ENCODE results near the gene CSNK2A1. TPM values are rescaled to one million over a fixed set of nuclear protein-coding genes. Genes with fewer than 3 reads are reported as not detected.

The CSNK2A1 gene
- total RNA-seq, 1 donor from 2014 or later = 228 TPM

DNA sequence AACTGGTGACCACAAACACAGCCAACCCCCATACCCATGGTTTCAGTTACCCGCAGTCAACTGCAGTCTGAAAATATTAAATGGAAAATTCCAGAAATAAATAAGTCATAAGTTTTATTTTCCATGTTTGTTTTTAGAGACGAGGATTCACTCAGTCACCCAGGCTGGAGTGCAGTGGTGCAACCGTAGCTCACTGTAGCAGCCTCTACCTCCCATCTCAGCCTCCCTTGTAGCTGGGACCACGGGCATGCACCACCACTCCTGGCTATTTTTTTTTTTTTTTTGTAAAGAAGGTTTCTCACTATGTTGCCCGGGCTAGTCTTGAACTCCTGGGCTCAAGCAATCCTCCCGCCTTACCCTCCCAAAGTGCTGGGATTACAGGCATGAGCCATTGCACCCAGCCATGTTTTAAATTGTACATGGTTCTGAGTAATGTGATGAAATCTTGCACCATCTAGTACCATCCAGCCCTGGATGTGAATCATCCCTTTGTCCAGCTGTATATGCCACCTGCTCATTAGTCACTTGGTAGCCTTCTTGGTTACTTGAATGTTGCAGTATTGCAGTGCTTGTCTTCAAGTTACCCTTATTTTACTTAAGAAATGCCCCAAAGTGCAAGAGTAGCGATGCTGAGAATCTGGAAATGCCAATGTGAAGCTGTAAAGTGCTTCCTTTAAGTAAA, 14.5 kb downstream of the CSNK2A1 start:
- TF ChIP-seq, protein P1, sequence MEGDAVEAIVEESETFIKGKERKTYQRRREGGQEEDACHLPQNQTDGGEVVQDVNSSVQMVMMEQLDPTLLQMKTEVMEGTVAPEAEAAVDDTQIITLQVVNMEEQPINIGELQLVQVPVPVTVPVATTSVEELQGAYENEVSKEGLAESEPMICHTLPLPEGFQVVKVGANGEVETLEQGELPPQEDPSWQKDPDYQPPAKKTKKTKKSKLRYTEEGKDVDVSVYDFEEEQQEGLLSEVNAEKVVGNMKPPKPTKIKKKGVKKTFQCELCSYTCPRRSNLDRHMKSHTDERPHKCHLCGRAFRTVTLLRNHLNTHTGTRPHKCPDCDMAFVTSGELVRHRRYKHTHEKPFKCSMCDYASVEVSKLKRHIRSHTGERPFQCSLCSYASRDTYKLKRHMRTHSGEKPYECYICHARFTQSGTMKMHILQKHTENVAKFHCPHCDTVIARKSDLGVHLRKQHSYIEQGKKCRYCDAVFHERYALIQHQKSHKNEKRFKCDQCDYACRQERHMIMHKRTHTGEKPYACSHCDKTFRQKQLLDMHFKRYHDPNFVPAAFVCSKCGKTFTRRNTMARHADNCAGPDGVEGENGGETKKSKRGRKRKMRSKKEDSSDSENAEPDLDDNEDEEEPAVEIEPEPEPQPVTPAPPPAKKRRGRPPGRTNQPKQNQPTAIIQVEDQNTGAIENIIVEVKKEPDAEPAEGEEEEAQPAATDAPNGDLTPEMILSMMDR (IDR thresholded peaks at IDR 0.05; ENCODE audit: insufficient read depth, low read length, poor library complexity, severe bottlenecking) = no peak
- peak; percentile 91 for DNase-seq (ENCODE audit: low read depth)
- Histone ChIP-seq H3K4me3 (ENCODE audit: low read depth, low read length) (no peak overlapping the region), H3K36me3 (ENCODE audit: control insufficient read depth, insufficient read depth, low read length) (no peaks in the 10 kb centered on the region), H3K27me3 (ENCODE audit: control insufficient read depth, insufficient read depth, low read length) (no peaks in the 10 kb centered on the region)

DNA sequence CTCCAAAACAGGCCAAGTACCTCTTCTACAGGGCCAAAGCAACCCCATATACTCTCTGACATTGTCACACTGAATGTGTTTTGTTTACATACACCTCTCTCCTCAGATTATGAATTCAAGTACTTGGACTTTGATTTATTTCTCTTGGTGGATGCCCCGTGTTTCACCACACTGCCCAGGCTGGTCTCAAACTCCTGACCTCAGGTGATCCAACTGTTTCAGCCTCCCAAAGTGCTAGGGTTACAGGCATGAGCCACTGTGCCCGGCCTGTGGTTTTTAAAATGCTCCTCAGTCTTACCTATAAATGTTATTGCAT, 16.1 kb downstream of the CSNK2A1 start:
- H3K4me3 ChIP-seq (ENCODE audit: low read depth, low read length) = no peak overlapping the region
- DNase-seq (ENCODE audit: low read depth) = no peak
- TF ChIP-seq, protein P1 (IDR thresholded peaks at IDR 0.05; ENCODE audit: insufficient read depth, low read length, poor library complexity, severe bottlenecking) = no peak
- no peaks in the 10 kb centered on the region for H3K27me3 ChIP-seq (ENCODE audit: control insufficient read depth, insufficient read depth, low read length)
- no peaks in the 10 kb centered on the region for H3K36me3 ChIP-seq (ENCODE audit: control insufficient read depth, insufficient read depth, low read length)

DNA sequence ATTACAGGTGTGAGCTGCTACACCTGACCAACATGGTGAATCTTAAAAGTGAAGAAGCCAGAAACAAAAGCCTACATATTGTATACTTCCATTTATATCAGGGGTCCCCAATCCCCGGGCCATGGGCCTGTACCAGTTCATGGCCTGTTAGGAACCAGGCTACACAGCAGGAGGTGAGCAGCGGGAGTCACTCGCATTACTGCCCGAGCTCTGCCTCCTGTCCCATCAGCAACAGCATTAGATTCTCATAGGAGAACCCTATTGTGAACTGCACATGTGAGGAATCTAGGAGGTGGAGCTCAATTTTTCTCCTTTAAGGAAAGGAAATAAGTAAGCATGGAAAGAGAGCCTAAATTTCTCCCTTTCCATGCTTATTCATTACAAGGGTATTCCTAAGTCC, 21.7 kb downstream of the CSNK2A1 start:
- TF ChIP-seq, protein P1 (IDR thresholded peaks at IDR 0.05; ENCODE audit: insufficient read depth, low read length, poor library complexity, severe bottlenecking) = no peak
- H3K36me3 ChIP-seq (ENCODE audit: control insufficient read depth, insufficient read depth, low read length) = no peaks in the 10 kb centered on the region
- H3K4me3 ChIP-seq (ENCODE audit: low read depth, low read length) = no peak overlapping the region
- no peak for DNase-seq (ENCODE audit: low read depth)
- no peaks in the 10 kb centered on the region for H3K27me3 ChIP-seq (ENCODE audit: control insufficient read depth, insufficient read depth, low read length)

DNA sequence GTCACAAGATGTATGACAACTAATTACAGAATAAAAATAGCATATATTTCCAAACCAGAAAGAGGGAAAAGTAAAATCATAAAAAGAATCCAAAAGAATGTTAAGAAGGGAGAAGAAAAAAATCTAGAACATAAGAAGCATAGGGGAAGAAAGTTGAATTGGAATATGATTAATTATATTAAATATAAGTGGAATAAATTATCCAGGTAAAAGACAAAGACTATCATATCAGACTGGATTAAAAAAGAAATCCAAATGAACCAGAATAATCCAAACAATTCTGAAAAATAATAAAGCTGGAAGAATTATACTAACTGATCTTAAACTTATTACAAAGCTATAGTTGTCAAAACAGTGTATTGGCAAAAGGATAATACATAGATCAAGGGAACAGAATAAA, 23.6 kb downstream of the CSNK2A1 start:
- Histone ChIP-seq H3K4me3 (ENCODE audit: low read depth, low read length) (no peak overlapping the region), H3K27me3 (ENCODE audit: control insufficient read depth, insufficient read depth, low read length) (no peaks in the 10 kb centered on the region), H3K36me3 (ENCODE audit: control insufficient read depth, insufficient read depth, low read length) (no peaks in the 10 kb centered on the region)
- DNase-seq (ENCODE audit: low read depth) = no peak
- TF ChIP-seq, protein P1 (IDR thresholded peaks at IDR 0.05; ENCODE audit: insufficient read depth, low read length, poor library complexity, severe bottlenecking) = no peak

DNA sequence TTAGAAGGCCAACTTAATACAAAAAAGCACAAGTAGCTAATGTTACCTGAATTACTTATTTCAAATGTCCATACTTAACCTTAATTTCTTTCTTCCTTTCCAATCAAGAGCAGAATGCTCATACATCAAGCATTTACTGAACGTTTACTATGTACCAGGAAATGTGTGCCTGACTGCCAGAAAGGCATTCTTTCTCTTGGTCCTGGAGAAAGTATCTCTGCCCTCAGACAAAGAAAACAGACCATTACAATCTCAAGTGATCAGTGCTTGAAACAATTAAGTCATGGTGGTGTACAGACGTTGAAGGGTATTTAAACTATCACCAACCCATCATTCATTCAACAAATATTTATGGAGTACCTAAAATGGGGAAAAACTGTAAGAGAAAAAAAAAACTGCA, 26.4 kb downstream of the CSNK2A1 start:
- Histone ChIP-seq H3K4me3 (ENCODE audit: low read depth, low read length) (no peak overlapping the region), H3K36me3 (ENCODE audit: control insufficient read depth, insufficient read depth, low read length) (no peaks in the 10 kb centered on the region), H3K27me3 (ENCODE audit: control insufficient read depth, insufficient read depth, low read length) (no peaks in the 10 kb centered on the region)
- TF ChIP-seq, protein P1 (IDR thresholded peaks at IDR 0.05; ENCODE audit: insufficient read depth, low read length, poor library complexity, severe bottlenecking) = no peak
- no peak for DNase-seq (ENCODE audit: low read depth)

DNA sequence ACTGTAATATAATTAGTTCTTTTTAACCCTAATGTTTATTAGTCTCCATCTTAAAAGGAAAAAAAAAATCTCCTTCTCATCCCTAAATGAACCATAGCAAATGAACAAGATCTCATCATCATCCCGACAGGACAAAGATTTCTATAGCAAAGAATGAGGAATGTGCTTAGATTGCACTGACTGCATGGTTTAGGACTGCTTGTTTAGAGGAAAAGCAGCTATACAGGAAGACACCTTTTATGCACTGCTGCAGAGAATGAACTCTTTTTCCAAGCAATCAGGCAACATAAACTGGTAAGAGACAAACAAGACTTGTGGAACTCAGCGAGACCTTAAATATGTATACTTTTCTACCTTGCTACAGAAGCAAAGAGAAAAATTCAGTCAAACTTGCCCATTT, 26.8 kb downstream of the CSNK2A1 start:
- no peak for DNase-seq (ENCODE audit: low read depth)
- H3K36me3 ChIP-seq (ENCODE audit: control insufficient read depth, insufficient read depth, low read length) = no peaks in the 10 kb centered on the region
- TF ChIP-seq, protein P1 (IDR thresholded peaks at IDR 0.05; ENCODE audit: insufficient read depth, low read length, poor library complexity, severe bottlenecking) = no peak
- H3K27me3 ChIP-seq (ENCODE audit: control insufficient read depth, insufficient read depth, low read length) = no peaks in the 10 kb centered on the region
- no peak overlapping the region for H3K4me3 ChIP-seq (ENCODE audit: low read depth, low read length)

All from kidney epithelial cell (primary cell).